Activated naive CD4-positive, alpha-beta T cell treated with anti-CD3 and anti-CD28 coated beads, Interleukin-2, amount 50 U/mL, for 24 hours (primary cell): ENCODE results near the gene OR8G5.
"Not testable (repeated sequence)": the region's sequence is repeated elsewhere in the genome, so short reads cannot be mapped to it uniquely, and the experiment has no call there.

Experiments used
- H3K27ac Mint-ChIP-seq: one replicate; pipeline ENCODE4 v1.8.0; 2021; ENCODE audit warnings: mild to moderate bottlenecking, mixed read lengths
- H3K27me3 Mint-ChIP-seq: one replicate; pipeline ENCODE4 v1.8.0; 2021; ENCODE audit warnings: mixed read lengths
- H3K36me3 Mint-ChIP-seq: one replicate; pipeline ENCODE4 v1.8.0; 2021; ENCODE audit warnings: mixed read lengths
- H3K4me1 Mint-ChIP-seq: one replicate; pipeline ENCODE4 v1.8.0; 2021; ENCODE audit warnings: mixed read lengths
- H3K4me3 Mint-ChIP-seq: one replicate; pipeline ENCODE4 v1.8.0; 2021; ENCODE audit warnings: mild to moderate bottlenecking, mixed read lengths
- H3K9me3 Mint-ChIP-seq: one replicate; pipeline ENCODE4 v1.8.0; 2021; ENCODE audit warnings: mixed read lengths

OR8G5 gene

DNA sequence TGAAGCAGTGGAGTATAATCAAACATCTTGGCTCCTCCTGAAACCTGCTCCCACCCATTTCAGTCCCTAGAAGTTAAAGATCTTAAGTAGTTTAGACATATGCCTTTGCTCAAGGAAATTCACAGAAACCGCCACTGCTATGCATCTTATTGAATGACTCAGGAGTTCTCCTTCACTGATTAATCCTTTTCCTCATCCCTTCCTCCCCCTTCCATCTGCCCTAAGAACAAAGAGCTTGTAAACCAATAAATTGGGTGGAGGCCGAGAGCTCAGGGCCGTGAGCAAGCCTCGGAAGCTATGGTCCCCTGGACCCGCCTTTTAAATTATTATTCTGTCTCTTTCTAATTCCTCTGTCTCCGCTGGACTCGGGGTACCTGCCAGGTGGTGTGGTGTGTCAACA is 14.7 kb downstream of the OR8G5 start:
- not testable (repeated sequence) for H3K9me3 Mint-ChIP-seq, H3K27ac Mint-ChIP-seq, H3K4me3 Mint-ChIP-seq, H3K4me1 Mint-ChIP-seq, H3K36me3 Mint-ChIP-seq, H3K27me3 Mint-ChIP-seq

DNA sequence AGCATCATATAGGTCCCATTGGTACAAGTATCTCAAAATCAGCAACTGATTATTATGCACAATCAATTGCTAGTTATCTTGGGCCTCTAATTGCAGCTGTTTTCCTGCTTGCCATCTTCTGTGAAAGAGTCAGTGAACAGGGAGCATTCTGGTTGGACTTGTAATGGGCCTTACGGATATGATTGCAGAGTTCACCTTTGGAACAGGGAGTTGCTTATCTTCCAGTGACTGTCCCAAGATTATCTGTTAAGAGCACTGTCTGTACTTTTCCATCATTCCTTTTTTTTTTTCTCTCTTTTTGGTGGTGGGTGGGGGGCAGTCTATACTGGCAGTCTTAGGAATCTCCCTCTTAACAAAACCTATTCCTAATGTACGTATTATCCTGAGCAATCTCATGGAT is 17.8 kb downstream of the OR8G5 start:
- no peaks in the 10 kb centered on the region for H3K4me1 Mint-ChIP-seq
- H3K27ac Mint-ChIP-seq, result no peak overlapping the region
- H3K9me3 Mint-ChIP-seq, result no peaks in the 10 kb centered on the region
- no peaks in the 10 kb centered on the region for H3K36me3 Mint-ChIP-seq
- H3K4me3 Mint-ChIP-seq, result no peak overlapping the region
- no peaks in the 10 kb centered on the region for H3K27me3 Mint-ChIP-seq

DNA sequence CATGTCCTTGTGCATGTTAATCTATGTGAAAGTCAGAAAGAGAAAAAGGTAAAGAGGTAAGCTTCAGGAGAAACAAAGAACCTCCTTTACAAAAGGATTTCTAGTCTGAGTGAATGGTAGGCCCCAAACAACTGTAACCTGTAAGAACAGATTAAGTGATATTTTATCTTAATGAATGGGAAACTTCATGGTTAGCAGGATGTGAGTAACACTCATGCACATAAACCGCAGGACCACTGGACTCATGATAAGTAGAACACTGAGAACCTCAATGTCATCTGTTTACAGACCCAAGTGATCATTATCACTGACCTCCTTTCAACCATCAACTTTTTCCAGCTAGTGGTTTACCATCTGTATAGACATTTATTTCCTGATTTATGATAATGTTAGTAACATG is 19.9 kb downstream of the OR8G5 start:
- no peak overlapping the region for H3K4me3 Mint-ChIP-seq
- no peaks in the 10 kb centered on the region for H3K36me3 Mint-ChIP-seq
- H3K4me1 Mint-ChIP-seq, result no peaks in the 10 kb centered on the region
- no peak overlapping the region for H3K27ac Mint-ChIP-seq
- H3K9me3 Mint-ChIP-seq, result peaks cover 7% of the 10 kb centered on the region
- H3K27me3 Mint-ChIP-seq, result no peaks in the 10 kb centered on the region

GRCh38 chr11:124277207-124277606 is 21.0 kb downstream of the OR8G5 start:
- no peaks in the 10 kb centered on the region for H3K36me3 Mint-ChIP-seq
- peaks cover 14% of the 10 kb centered on the region for H3K9me3 Mint-ChIP-seq
- no peak overlapping the region for H3K4me3 Mint-ChIP-seq
- no peaks in the 10 kb centered on the region for H3K27me3 Mint-ChIP-seq
- H3K4me1 Mint-ChIP-seq, result no peaks in the 10 kb centered on the region
- H3K27ac Mint-ChIP-seq, result no peak overlapping the region

DNA sequence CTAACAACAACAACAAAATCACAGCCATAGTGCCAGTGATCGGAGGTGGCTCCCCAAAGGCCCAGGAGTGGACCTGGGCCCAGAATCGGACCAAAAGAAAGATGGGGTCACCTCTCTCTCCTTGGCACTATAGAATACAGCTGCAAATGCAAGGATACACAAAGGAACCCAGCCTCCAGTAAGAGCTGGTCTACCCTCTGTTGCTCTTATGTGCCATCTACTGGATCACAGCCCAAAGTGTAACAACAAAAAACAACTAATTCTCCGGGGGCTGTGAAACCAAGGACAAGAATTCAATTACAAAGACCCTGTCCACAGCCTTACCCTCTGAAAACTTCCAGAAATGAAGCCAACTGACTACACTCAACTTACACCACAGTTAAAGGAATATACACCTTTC is 21.6 kb downstream of the OR8G5 start:
- Mint-ChIP-seq H3K9me3 (peaks cover 14% of the 10 kb centered on the region), H3K36me3 (no peaks in the 10 kb centered on the region), H3K4me3 (no peak overlapping the region), H3K27me3 (no peaks in the 10 kb centered on the region), H3K27ac (no peak overlapping the region), H3K4me1 (no peaks in the 10 kb centered on the region)

GRCh38 chr11:124278261-124278660 is 22.1 kb downstream of the OR8G5 start:
- H3K27me3 Mint-ChIP-seq, result no peaks in the 10 kb centered on the region
- H3K9me3 Mint-ChIP-seq, result peaks cover 14% of the 10 kb centered on the region
- no peak overlapping the region for H3K4me3 Mint-ChIP-seq
- no peaks in the 10 kb centered on the region for H3K4me1 Mint-ChIP-seq
- H3K27ac Mint-ChIP-seq, result no peak overlapping the region
- no peaks in the 10 kb centered on the region for H3K36me3 Mint-ChIP-seq

DNA sequence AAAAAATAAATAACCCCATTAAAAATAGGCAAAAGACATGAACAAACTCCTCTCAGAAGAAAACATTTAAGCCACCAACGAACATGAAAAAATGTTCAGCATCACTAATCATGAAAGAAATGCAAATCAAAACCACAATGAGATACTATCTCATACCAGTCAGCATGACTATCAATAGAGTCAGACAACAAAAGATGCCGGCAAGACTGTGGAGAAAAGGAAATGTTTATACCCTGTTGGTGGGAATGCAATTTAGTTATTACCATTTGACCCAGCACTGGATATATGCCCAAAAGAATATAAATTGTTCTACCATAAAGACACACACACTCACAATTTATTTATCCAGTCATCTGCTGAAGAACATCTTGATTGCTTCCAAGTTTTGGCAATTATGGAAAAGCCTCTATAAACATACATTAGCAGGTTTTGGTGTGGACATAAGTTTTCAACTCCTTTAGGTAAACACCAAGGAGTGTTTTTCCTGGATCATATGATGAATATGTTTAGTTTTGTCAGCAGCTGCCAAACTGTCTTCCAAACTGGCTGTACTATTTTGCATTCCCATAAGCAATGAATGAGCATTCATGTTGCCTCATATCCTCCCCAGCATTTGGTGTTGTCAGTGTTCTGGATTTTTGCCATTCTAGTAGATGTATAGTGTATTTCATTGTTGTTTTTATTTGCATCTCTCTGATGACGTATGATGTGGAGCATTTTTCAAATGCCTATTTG is 29.6 kb downstream of the OR8G5 start:
- peaks cover 21% of the 10 kb centered on the region for H3K9me3 Mint-ChIP-seq
- no peak overlapping the region for H3K4me3 Mint-ChIP-seq
- H3K36me3 Mint-ChIP-seq, result no peaks in the 10 kb centered on the region
- H3K27ac Mint-ChIP-seq, result no peak overlapping the region
- H3K27me3 Mint-ChIP-seq, result no peaks in the 10 kb centered on the region
- no peaks in the 10 kb centered on the region for H3K4me1 Mint-ChIP-seq

- Mint-ChIP-seq H3K4me3 (no peak overlapping the region), H3K9me3 (peaks cover 4% of the 10 kb centered on the region), H3K27me3 (peaks cover 2% of the 10 kb centered on the region), H3K4me1 (no peaks in the 10 kb centered on the region), H3K36me3 (no peaks in the 10 kb centered on the region), H3K27ac (no peak overlapping the region)
Measured at GRCh38 chr11:124294687-124295086, 38.5 kb downstream of the OR8G5 start.

DNA sequence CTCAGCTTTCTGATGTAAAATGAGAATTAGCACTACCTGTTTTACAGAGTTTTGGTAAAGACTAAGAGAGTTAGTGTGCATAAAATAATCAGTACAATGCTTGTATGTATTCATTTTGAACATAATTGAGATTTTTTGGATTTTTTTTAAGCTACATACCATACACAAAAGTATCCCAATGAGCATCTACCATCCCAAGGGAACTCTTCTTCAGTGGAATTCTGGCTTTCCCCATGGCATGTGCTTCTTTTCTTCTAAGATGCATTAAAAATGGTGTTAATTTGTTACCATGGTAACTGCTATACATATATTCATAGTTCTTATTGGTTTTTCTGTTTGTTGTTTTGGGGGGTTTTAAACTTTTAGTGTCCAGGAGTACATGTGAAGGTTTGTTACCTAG is 39.8 kb downstream of the OR8G5 start:
- Mint-ChIP-seq H3K9me3 (peaks cover 4% of the 10 kb centered on the region), H3K27me3 (peaks cover 2% of the 10 kb centered on the region), H3K4me3 (no peak overlapping the region), H3K27ac (no peak overlapping the region), H3K4me1 (no peaks in the 10 kb centered on the region), H3K36me3 (no peaks in the 10 kb centered on the region)

- no peak overlapping the region for H3K27ac Mint-ChIP-seq
- no peaks in the 10 kb centered on the region for H3K9me3 Mint-ChIP-seq
- H3K4me3 Mint-ChIP-seq, result no peak overlapping the region
- no peaks in the 10 kb centered on the region for H3K4me1 Mint-ChIP-seq
- H3K36me3 Mint-ChIP-seq, result no peaks in the 10 kb centered on the region
- H3K27me3 Mint-ChIP-seq, result no peaks in the 10 kb centered on the region
Measured at GRCh38 chr11:124297921-124298320, 41.7 kb downstream of the OR8G5 start.

DNA sequence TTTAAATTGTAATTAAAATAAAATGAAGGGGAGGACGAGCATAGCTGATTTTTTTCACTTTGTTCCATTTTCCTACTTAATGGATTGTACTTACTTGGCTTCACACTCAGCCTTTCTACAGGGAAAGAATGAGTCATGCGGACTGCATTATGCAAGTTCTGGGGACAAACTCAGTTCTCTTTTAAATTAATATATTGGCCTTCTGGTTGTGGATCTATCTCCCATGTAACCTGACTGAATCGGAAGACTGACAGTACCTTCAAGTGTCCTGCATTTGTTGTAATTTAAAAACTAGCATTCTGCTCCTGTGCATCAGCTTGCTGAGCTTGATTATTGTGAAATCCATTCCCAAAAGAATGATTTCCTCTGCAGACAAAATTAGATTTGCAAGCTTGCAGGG is 45.4 kb downstream of the OR8G5 start:
- Mint-ChIP-seq H3K27me3 (peaks cover 4% of the 10 kb centered on the region), H3K4me3 (no peak overlapping the region), H3K36me3 (no peaks in the 10 kb centered on the region), H3K9me3 (no peaks in the 10 kb centered on the region), H3K4me1 (no peaks in the 10 kb centered on the region), H3K27ac (no peak overlapping the region)

DNA sequence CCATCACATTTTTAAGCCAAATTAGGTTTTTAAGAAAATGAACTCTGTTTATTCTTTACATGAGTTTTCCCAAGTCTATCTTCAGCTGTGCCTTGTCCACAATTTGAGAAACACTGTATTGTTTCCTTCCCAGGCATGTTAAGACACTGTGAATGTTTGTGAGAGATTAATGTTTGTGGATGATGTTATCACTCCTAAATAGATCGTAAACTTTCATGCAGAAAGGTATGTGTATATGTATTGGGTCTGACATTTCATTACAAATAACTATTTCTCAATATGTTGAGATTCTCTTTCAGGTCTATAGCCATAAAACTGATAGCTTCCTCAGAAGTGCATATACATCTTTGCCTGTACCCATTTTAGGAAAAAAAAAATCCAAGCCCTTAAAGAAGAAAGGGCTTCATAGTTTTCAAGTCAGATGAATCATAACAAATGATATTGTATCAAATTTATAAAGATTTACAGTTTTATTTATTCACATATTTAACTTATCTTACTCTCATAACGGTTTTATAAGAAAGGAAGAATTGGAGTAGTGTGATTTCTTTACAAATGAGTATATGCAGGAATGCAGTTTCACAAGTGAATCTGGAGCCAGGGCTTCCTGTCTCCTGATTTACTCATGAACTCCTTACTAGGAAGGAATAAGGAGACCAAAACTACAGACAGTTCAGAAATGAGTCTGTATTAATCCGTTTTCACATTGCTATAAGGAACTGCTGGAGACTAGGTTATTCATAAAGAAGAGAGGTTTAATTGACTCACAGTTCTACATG is 46.4 kb downstream of the OR8G5 start:
- Mint-ChIP-seq H3K4me1 (no peaks in the 10 kb centered on the region), H3K9me3 (no peaks in the 10 kb centered on the region), H3K27me3 (peaks cover 6% of the 10 kb centered on the region), H3K36me3 (no peaks in the 10 kb centered on the region), H3K27ac (no peak overlapping the region), H3K4me3 (no peak overlapping the region)

DNA sequence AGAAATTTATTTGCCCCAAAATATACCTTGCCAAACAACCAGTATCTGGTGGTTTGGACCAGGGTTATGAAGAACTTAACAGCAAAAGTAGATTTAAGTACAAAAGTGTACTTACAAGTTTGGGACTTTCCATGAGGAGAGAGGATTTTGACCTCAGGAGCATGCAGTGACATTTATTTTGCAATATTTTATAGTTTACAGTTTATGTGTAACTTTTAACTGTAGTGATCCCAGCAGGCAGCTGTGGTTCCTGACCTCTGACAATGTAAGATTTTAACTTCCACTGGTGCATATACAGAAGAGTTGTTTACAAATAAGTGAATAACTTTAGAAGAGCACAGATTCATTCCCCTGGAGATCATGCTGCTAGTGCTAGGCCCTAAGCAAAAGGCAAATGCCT is 50.9 kb downstream of the OR8G5 start:
- H3K4me3 Mint-ChIP-seq, result no peak overlapping the region
- H3K27me3 Mint-ChIP-seq, result peaks cover 11% of the 10 kb centered on the region
- H3K9me3 Mint-ChIP-seq, result no peaks in the 10 kb centered on the region
- no peaks in the 10 kb centered on the region for H3K36me3 Mint-ChIP-seq
- H3K4me1 Mint-ChIP-seq, result no peaks in the 10 kb centered on the region
- no peak overlapping the region for H3K27ac Mint-ChIP-seq

DNA sequence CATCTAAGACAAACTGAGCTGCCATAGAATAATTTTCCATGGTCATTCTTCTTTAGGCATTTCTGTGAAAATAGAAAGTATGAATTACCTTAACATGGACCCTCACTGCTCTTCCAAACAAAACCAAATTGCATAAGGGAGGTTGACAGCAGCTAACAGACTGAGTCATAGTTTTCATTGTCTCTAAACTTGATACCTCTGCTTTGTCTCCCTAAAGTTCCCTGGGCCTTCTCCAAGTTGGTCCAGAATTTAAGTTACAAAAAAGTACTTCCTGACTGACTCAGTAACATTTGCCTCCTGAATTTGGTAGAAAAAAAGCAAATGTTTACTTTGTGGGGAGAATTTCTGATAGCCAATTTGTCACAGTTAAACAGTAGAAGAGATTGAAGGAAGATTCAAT is 54.5 kb downstream of the OR8G5 start:
- Mint-ChIP-seq H3K27ac (no peak overlapping the region), H3K9me3 (no peaks in the 10 kb centered on the region), H3K36me3 (no peaks in the 10 kb centered on the region), H3K4me1 (no peaks in the 10 kb centered on the region), H3K4me3 (no peak overlapping the region), H3K27me3 (peaks cover 10% of the 10 kb centered on the region)

DNA sequence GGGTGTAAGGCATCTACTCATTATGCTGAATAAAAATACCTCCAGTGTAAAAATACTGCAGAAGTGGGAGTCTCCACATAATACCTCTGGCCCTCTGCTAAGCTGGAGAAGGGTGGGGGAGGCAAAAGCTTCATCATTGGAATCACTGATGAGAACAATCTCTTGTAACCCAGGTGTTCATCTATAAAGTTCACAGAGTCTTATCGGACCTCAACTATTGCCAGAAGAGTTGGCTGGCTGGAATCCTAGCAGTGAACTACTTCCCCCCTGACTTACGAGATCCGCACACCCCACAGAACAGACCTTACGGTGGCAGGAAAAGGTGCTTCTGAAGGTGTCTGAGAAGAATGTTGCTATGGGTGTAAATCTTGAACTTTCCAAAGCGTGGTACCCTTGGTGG is 55.1 kb downstream of the OR8G5 start:
- Mint-ChIP-seq H3K9me3 (no peaks in the 10 kb centered on the region), H3K27ac (no peak overlapping the region), H3K4me1 (no peaks in the 10 kb centered on the region), H3K27me3 (peaks cover 9% of the 10 kb centered on the region), H3K36me3 (no peaks in the 10 kb centered on the region), H3K4me3 (no peak overlapping the region)

GRCh38 chr11:124311670-124312069 is 55.5 kb downstream of the OR8G5 start:
- Mint-ChIP-seq H3K4me3 (no peak overlapping the region), H3K9me3 (no peaks in the 10 kb centered on the region), H3K36me3 (no peaks in the 10 kb centered on the region), H3K4me1 (no peaks in the 10 kb centered on the region), H3K27ac (no peak overlapping the region), H3K27me3 (peaks cover 9% of the 10 kb centered on the region)
